GM19455 (cell line): ENCODE results near the gene OGFR.
"Not testable (repeated sequence)": the region's sequence is repeated elsewhere in the genome, so short reads cannot be mapped to it uniquely, and the experiment has no call there.

Source experiments
- ATAC-seq: cut with Tn5 transposase; IDR thresholded peaks from one replicate; pipeline ENCODE4 v1.9.1; 2021; ENCODE audit not compliant: unreplicated experiment

OGFR gene

GRCh38 chr20:62836967-62837490, 32.4 kb downstream of the OGFR start:
- no peak for ATAC-seq

GRCh38 chr20:62837790-62838127, 33.1 kb downstream of the OGFR start:
- ATAC-seq: no peak

- ATAC-seq: no peak
These were observed 33.7 kb downstream of the OGFR start for GRCh38 chr20:62838128-62838891.

GRCh38 chr20:62839261-62839660, 34.6 kb downstream of the OGFR start:
- ATAC-seq: no peak

DNA sequence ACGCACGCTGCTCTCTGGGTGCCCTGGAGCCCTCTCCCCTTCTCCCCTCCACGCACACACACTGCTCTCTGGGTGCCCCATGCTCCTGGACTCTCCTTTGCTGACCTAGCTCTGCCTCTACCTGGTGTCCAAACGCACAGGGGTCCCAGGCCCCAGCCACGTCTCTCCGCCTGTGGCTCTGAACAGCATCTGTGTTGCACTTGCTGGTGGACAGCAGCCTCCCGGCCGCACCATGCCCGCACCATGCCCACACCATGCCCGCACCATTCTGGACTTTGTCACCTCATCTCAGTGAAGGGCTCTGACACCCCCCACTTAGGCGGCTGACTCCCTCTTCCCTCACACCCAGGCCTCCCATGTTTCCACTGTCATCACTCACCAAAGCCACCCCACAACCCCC, 35.2 kb downstream of the OGFR start:
- no peak for ATAC-seq

- ATAC-seq: no peak
These were observed 35.9 kb downstream of the OGFR start for GRCh38 chr20:62840244-62841197.

- no peak for ATAC-seq
These were observed 37.1 kb downstream of the OGFR start for GRCh38 chr20:62841705-62842212.

GRCh38 chr20:62843656-62844055, 39.0 kb downstream of the OGFR start:
- ATAC-seq: no peak

- no peak for ATAC-seq
These were observed 39.5 kb downstream of the OGFR start for GRCh38 chr20:62844182-62844581.

- no peak for ATAC-seq
These were observed 41.0 kb downstream of the OGFR start for GRCh38 chr20:62845416-62846160.

DNA sequence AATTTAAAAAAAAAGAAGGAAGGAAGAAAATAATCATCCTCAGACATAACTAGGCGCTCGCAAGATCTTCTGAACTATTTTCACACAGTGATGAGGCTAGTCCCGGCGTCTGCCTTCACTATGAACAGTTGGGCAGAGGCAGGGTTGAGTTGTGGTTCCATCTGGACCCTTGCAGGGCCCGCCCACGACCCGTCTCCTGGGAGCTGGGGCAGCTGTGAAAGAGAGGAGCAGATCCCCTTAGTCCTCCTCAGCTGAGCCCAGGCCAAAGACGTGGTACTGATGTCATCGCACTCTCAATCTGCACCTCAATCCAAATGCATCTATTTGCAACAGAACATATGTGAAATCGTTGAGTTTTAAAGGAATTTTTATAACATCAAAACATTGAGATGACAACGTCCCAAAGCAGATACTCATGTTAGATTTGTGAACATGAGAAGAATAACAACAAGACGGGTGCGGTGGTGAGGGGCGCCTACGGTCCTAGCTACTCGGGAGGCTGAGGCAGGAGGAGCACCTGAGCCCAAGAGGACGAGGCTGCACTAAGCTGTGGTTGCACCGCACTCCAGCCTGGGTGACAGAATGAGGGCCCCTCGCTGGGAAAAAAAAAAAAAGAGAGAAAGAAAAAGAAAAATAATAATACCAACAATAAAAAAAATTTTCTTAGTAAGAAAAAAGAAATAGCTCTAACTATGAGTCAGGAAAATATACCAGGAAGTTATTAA, 41.7 kb downstream of the OGFR start:
- no peak for ATAC-seq

DNA sequence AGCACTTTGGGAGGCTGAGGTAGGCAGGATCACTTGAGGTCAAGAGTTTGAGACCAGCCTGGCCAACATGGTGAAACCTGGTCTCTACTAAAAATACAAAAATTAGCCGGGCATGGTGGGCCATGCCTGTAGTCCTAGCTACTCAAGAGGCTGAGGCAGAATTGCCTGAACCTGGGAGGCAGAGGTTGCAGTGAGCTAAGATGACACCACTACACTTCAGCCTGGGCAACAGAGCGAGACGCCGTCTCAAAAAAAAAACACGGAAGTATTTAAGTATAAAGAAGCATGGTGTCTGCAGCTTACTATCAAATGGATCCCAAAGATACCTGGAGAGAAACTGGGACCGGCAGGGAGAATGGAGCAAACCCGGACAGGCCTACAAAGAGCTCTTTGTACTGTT, 44.3 kb downstream of the OGFR start:
- ATAC-seq: not testable (repeated sequence)

DNA sequence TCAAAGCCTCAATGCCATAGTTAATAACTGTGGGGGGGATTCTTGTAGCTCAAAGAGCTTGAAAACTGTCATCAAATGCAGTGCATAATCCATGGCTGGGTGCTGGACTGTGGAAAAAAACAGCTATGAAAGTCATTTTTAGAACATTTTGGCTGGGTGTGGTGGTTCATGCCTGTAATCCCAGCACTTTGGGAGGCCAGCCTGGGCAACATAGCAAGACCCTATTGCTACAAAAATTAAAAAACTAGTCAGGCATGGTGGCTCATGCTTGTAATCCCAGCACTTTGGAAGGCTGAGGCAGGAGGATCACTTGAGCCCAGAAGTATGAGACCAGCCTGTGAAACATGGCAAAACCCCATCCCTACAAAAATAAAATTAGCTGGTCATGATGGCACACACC, 44.8 kb downstream of the OGFR start:
- no peak for ATAC-seq

DNA sequence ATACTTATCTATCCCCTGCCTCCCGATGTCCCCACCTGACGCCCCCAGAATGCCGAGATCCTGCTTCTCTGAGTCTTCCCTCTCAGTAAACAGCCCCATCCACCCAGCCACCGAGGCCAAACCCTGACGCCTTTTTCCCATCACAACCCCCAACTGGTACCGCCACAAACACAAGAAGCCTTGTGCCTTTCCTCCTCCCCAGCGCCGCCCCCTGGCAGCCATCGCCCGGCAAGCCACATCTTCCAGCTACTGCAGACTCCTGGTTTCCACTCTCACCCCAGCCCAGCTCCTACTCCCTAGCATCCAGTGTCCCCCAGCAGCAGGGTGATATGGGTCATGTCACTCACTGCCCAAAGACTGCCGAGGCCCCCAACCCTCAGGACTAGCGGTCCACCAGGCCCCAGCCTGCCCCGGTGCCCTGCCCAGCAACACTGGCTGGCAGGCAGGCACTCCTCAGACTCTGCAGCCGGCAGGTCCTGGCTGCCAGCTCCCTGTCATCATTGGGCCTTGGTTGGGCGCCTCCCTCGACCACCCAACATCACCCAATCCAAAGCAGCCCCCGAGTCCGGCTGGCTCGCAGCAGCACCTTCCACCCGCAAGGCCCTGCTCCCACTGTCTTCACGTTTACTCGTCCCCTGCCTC, 45.8 kb downstream of the OGFR start:
- no peak for ATAC-seq

GRCh38 chr20:62852196-62852595, 47.6 kb downstream of the OGFR start:
- ATAC-seq: no peak

DNA sequence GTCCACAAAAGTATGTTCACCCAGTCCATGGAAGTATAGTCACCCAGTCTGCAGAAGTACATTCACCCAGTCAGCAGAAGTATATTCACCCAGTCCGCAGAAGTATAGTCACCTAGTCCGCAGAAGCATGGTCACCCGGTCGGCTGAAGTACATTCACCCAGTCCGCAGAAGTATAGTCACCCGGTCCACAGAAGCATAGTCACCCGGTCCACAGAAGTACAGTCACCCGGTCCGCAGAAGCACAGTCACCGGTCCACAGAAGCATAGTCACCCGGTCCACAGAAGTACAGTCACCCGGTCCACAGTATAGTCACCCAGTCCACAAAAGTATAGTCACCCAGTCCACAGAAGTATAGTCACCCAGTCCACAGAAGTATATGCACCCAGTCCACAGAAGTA, 48.2 kb downstream of the OGFR start:
- no peak for ATAC-seq

DNA sequence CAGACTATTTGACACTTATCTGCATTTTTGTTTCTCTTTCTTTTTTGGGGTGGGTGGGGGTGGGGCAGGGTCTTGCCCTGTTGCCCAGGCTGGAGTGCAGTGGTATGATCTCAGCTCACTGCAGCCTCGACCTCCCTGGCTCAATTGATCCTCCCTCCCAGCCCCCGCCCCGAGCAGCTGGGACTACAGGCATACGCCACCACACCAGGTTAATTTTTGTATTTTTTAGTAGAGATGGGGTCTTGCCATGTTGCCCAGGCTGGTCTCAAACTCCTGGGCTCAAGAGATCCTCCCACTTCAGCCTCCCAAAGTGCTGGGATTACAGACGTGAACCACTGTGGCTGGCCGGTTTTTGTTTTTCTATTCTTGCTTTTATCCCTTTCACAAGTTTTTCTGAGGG, 48.7 kb downstream of the OGFR start:
- not testable (repeated sequence) for ATAC-seq

- ATAC-seq: no peak
These were observed 49.5 kb downstream of the OGFR start for GRCh38 chr20:62854121-62854520.

DNA sequence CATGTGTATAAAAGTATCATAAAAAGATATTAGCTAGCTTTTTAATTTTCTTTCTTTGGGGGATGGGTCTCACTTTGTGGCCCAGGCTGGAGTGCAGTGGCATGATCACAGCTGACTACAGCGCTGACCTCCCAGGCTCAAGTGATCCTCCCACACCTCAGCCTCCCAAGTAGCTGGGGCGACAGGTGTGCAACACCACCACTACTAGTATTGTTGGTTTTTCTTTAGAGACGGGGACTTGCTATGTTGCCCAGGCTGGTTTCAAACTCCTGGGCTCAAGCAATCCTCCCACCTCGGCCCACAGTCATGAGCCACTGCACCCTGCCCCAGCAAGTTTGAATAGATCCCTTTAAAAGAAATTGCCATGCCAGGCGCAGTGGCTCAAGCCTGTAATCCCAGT, 50.5 kb downstream of the OGFR start:
- no peak for ATAC-seq
